Germinal center (tissue), 1 donor: ENCODE data around the gene DYNC1I1.

Experiments
- DNase-seq: peaks from one replicate; pipeline ENCODE4 v3.0.0; 2012; ENCODE audit warnings: mixed read lengths, low spot score

The DYNC1I1 gene

GRCh38 chr7:96085953-96086352 lies 313.6 kb downstream of the DYNC1I1 start:
- no peak for DNase-seq

DNA sequence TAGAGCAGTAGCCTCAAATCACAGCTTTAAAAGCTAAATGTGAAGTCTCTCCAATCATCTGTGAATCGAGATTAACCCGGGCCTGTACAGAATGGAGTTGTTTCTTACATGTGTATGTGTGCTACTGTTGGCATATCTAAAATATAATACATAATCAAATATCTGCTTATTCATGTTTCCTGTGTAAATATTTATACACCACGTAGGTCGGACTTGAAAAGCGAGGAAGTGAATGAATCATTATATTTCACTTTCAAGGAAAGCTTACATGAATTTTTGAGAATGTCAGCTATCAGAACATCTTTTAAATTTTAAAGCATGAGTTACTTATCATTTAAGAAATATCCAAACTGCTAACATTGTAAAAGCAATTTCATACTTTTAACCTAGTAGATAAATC lies 316.2 kb downstream of the DYNC1I1 start:
- DNase-seq, result no peak

GRCh38 chr7:96089511-96089910 lies 317.2 kb downstream of the DYNC1I1 start:
- DNase-seq, result no peak

- no peak for DNase-seq
Observed at GRCh38 chr7:96090756-96091155, 318.4 kb downstream of the DYNC1I1 start.

GRCh38 chr7:96093435-96093834 lies 321.1 kb downstream of the DYNC1I1 start:
- DNase-seq, result no peak

DNA sequence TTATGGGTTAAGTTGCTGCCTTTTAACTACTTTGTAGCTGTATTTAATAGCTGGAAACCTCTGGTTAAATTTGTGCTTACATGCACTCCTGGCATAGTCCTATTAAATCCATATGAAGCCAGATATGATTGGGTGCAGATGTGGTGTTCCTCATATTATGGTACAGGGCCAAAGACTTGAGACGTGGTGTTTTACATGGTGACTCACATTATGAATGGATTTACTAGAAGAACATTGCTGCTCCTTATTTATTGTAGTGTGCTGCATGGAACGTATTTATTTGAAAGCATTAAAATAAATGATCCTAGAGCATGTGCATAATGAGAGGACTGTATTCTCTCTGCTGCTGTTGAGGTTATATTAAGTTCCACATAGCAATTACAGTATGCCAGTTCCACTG lies 325.5 kb downstream of the DYNC1I1 start:
- no peak for DNase-seq

DNA sequence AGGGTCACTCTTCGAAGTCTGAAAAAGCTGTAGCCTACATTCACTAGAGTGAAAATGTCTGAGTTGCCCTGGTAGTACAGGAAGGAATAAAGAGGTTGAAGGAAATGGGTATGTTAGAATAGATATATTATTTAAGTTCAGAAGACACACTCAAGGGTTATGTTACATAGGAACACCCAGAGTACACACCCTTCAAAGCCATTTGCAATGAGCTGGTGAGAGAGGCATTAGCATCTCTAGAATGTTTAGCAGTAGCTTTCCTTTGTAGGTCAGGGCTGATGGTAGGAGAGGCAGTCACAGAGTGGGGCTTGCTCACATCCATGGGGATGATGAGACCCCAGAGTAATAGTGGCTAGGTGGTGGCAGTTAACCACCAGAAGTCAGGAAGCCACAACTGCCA lies 328.4 kb downstream of the DYNC1I1 start:
- no peak for DNase-seq

DNA sequence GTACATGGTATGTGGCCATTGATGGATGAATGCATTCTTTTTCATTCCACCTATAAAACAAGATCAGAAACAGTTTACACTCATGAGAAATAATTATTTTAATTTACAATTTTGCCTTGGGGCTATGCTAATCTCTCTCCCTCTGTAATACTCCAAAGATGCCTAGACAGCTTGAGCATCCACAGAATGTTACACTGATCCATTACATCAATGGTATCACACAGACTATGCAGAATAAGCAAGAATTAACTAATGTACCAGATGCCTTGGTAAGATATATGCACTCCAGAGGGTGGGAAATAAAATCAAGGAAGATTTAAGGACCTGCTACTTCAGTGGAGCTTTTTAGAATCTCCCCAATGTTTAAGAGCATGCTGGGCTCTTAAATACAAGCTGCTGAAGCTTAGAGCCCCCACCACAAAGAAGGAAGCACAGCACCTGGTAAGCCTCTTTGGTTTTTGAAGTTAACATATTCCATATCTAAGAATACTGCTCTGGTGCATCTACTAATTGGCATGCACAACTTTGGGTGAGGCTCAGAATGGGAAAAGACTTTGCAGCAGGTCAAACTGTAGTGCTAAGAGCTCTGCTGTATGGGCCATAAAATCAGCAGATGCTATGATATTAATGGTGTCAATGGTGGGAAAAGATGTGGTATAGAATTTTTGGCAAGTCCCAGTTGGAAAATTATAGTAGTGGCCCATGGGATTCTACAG lies 329.9 kb downstream of the DYNC1I1 start:
- no peak for DNase-seq

- no peak for DNase-seq
Observed at GRCh38 chr7:96104984-96105383, 332.6 kb downstream of the DYNC1I1 start.

DNA sequence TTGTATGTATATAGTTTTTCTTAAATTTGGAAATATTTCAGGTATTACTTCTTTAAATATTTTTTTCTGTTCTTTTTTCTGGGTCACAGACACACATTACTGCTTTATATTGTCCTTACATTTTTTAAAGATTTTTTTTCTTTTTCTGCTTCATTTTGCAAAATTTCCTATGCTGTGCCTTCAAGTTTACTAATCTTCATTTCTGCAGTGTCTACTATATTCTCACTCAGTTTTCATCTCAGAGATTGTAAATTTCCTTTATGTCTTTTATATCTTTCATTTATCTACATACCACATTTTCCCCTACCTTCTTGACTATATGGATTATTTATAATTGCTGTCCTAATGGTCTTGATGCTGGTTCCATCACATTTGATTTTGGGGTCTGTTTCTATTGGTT lies 339.1 kb downstream of the DYNC1I1 start:
- DNase-seq, result no peak

- no peak for DNase-seq
Observed at GRCh38 chr7:96114190-96114589, 341.8 kb downstream of the DYNC1I1 start.

GRCh38 chr7:96116173-96116572 lies 343.8 kb downstream of the DYNC1I1 start:
- DNase-seq, result no peak

- no peak for DNase-seq
Observed at GRCh38 chr7:96118449-96119001, 346.2 kb downstream of the DYNC1I1 start.

GRCh38 chr7:96120445-96121225 lies 348.3 kb downstream of the DYNC1I1 start:
- DNase-seq, result no peak

GRCh38 chr7:96121752-96122151 lies 349.4 kb downstream of the DYNC1I1 start:
- no peak for DNase-seq

DNA sequence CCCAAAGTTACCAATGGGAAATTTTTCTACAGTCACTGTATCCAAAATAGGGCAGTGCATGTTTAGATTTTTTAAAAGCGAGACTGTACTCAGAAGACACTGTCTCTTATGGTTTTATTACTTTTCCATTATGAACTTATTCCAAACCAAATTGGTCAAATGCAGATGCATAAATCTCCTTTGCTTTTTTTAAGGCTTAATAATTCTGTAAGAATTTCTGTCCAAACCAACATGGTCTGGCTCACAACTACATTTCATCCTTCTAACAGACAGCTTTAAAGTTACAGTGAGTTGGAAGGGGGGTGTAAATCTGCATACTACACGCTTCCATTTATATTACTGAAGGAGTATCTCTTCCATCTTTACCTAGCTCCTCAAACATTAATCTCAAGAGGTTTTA lies 350.4 kb downstream of the DYNC1I1 start:
- no peak for DNase-seq

DNA sequence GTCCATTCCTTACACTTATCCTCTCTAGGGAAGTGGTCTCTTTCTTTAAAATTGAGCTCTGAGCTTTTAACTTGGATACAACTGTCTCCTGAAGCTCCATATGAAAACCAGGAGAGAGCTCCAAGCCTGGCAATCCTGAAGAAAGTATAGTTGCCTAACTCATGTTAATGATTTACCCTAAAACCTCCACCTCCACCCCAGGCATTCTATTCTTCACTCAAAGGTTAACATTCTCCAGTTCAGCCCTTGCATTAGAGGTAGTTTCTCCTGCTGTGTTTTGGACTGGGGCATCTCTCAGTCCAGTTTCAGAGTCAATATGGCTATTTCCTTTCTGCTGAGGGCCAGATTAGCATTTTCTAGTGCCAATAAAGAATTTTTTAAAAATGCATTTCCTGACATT lies 354.0 kb downstream of the DYNC1I1 start:
- DNase-seq, result no peak

DNA sequence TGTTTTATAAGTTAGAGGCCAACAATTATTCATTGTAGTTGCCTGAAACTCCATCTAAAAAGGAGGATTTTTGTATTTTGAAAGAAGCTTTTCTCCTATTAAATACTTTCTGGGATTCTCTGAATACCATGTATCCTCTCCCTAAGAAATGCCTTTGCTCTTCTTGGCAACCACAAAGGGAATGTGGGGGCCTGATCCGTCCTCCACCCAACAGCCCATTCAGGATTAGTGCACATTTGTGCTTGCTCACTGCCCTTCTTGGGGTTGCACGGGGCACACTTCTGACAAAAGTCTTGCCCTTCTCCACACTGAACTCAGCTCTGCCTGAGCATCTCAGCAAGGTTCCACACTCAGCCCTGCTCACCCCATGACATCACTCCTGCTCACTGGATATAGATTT lies 355.4 kb downstream of the DYNC1I1 start:
- no peak for DNase-seq

DNA sequence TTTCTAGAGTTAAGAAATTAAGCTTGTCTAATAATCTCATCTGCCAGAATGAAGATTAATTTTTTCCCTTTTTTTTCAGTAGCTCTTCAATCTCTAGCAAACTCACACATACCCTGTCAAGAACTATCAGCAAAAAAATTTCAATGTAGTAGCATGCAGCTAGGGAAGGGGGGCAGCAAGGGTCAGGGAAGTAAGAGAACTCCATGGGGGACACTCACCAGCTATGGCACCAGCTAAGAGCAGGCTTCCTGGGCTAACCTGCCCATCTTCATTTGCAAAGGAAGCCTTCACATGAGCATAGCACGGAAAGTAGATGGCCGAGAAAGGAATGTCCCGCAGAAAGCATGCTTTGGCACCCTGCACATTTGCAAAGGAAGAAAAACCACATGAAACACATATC lies 359.2 kb downstream of the DYNC1I1 start:
- DNase-seq, result no peak

GRCh38 chr7:96135241-96135640 lies 362.9 kb downstream of the DYNC1I1 start:
- no peak for DNase-seq

GRCh38 chr7:96136600-96137239 lies 364.4 kb downstream of the DYNC1I1 start:
- DNase-seq, result no peak

DNA sequence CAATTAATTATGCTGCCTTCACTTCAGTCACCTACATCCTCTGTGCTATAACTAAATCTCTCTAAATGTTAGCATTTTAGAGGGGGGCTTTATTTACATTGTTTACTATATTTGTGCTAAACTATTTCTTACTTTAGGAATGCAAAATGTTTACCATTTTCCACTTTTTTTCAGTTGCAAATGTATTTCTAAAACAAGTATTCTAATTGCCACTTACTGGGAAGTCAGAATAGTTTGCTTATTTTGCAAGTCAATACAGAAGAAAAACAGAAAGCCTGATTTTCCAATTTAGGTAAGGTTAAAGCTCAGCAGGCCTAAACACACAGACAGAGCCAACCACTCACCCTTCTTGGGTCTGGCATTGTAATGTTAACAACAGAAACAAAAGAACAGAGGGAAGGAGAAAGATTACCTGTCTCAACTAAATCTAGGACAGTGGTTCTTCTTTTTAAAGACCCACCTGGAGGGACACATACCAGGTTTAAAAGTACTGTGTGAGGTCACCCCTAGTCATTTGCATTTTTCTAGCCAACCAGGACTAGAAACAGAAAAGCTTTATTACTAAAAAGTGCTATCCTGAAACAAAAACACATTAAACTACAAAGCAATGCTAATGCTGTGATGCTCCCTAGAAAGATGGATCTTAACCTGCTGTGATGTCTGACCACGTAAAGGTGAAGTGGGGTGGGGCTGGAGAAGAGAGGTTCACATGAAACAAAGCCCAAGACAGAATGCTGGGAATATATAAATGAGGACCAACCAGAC lies 371.3 kb downstream of the DYNC1I1 start:
- no peak for DNase-seq
